ENCODE data around the gene ZNF830.
"Not testable (repeated sequence)": the region's sequence is repeated elsewhere in the genome, so short reads cannot be mapped to it uniquely, and the experiment has no call there.

Gene ZNF830

GRCh38 chr17:34961093-34961911 is at the start of gene ZNF830, which contains the start of gene CCT6B:
ZNF830 (plus strand) TSS chr17:34961540; CDS start chr17:34961567, 27 bp downstream.
CCT6B (minus strand) TSS chr17:34961460; CDS start chr17:34961393, 67 bp downstream.
- DNase-seq = peak; percentile 85

- no peak for DNase-seq
Measured at GRCh38 chr17:34913001-34913400, 48.3 kb upstream of the ZNF830 start.

- no peak for DNase-seq
Measured at GRCh38 chr17:34916120-34916519, 45.2 kb upstream of the ZNF830 start.

GRCh38 chr17:34917381-34917780 is 44.0 kb upstream of the ZNF830 start:
- no peak for DNase-seq

- DNase-seq = no peak
Measured at GRCh38 chr17:34920676-34921075, 40.7 kb upstream of the ZNF830 start.

- DNase-seq = no peak
Measured at GRCh38 chr17:34926661-34927060, 34.7 kb upstream of the ZNF830 start.

- DNase-seq = no peak
Measured at GRCh38 chr17:34930283-34930682, 31.1 kb upstream of the ZNF830 start.

- not testable (repeated sequence) for DNase-seq
Measured at GRCh38 chr17:34950780-34951179, 10.6 kb upstream of the ZNF830 start.

- DNase-seq = no peak
Measured at GRCh38 chr17:34958438-34958837, 2.9 kb upstream of the ZNF830 start.

GRCh38 chr17:34974179-34974578 is 12.8 kb downstream of the ZNF830 start:
- no peak for DNase-seq

- no peak for DNase-seq
Measured at GRCh38 chr17:34974794-34975785, 13.8 kb downstream of the ZNF830 start.

GRCh38 chr17:34979153-34979552 is 17.8 kb downstream of the ZNF830 start:
- DNase-seq = no peak

GRCh38 chr17:34979650-34980352 is 18.5 kb downstream of the ZNF830 start:
- no peak for DNase-seq

GRCh38 chr17:34980353-34980680 is 19.0 kb downstream of the ZNF830 start, which contains the start of gene LIG3:
LIG3 (plus strand) TSS chr17:34980512; CDS start chr17:34983006, 2,494 bp downstream.
- DNase-seq = peak; percentile 96

- DNase-seq = peak; percentile 71
Measured at GRCh38 chr17:34980681-34981537, 19.6 kb downstream of the ZNF830 start.

GRCh38 chr17:34981538-34982241 is 20.4 kb downstream of the ZNF830 start:
- no peak for DNase-seq

- DNase-seq = no peak
Measured at GRCh38 chr17:34987232-34987631, 25.9 kb downstream of the ZNF830 start.

- no peak for DNase-seq
Measured at GRCh38 chr17:34988644-34989043, 27.3 kb downstream of the ZNF830 start.

- DNase-seq = no peak
Measured at GRCh38 chr17:34989473-34989872, 28.1 kb downstream of the ZNF830 start.

GRCh38 chr17:34990921-34991365 is 29.6 kb downstream of the ZNF830 start:
- DNase-seq = no peak

- DNase-seq = no peak
Measured at GRCh38 chr17:34991606-34992005, 30.3 kb downstream of the ZNF830 start.

Data from KG1 (cell line).